Progenitor cell of endocrine pancreas (in vitro differentiated cells): ENCODE measurements around the gene SORCS2. TPM values are rescaled to one million over a fixed set of nuclear protein-coding genes. Genes with fewer than 3 reads are reported as not detected.
A peak's percentile ranks its signal among the peaks of the same experiment; 100 is the strongest.

Experiments used
- DNase-seq: peaks from one replicate; pipeline ENCODE4 v3.0.0; 2021; ENCODE audit warnings: low spot score; ENCODE audit not compliant: unreplicated experiment
- H3K27ac Mint-ChIP-seq: 2 replicates; pipeline ENCODE4 v1.8.0; 2021; ENCODE audit warnings: mild to moderate bottlenecking, moderate library complexity, mixed read lengths
- H3K27me3 Mint-ChIP-seq: 2 replicates; pipeline ENCODE4 v1.8.0; 2021; ENCODE audit warnings: mixed read lengths
- H3K36me3 Mint-ChIP-seq: 2 replicates; pipeline ENCODE4 v1.8.0; 2022; ENCODE audit warnings: mixed read lengths; ENCODE audit not compliant: insufficient read depth
- H3K4me1 Mint-ChIP-seq: 2 replicates; pipeline ENCODE4 v1.8.0; 2021; ENCODE audit warnings: low read depth, mixed read lengths
- H3K4me3 Mint-ChIP-seq: 2 replicates; pipeline ENCODE4 v1.8.0; 2021; ENCODE audit warnings: low read depth, mild to moderate bottlenecking, moderate library complexity, mixed read lengths
- H3K9me3 Mint-ChIP-seq: 2 replicates; pipeline ENCODE4 v1.8.0; 2021; ENCODE audit warnings: low read depth, mixed read lengths
- total RNA-seq: library from RNA; stranded (reverse); gene quantifications from 2 replicates; pipeline ENCODE4 v1.2.1, GENCODE V29; 2021
- TF ChIP-seq, protein P1 (sequence below): fragments of 200-600 bp; sonication (generic); IDR thresholded peaks from one replicate; pipeline ENCODE4 v1.5.0; 2021; ENCODE audit warnings: antibody characterized with exemption, mild to moderate bottlenecking; ENCODE audit not compliant: unreplicated experiment

SORCS2 gene
- total RNA-seq, 1 donor from 2014 or later = 2.2 TPM

DNA sequence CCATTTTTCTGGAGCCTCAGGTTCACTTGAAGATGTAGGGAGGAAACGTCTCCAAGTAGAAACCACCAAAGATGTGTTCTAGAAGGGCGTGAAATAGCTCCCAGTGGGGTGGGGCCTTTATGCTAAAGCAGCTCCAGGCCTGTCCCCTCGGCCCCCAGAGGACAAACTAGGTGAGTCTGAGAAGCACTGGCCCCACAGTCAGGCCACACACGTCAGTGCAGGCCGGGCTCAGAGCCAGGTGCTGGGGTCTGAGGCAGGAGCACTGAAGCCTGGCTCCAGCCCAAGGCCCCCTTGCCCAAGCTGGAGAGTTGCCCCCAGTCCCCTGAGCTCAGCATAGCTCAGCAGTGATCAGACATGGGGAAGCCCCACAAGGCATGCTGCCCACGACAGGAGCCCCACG lies 337.7 kb downstream of the SORCS2 start:
- no peak overlapping the region for H3K4me3 Mint-ChIP-seq
- DNase-seq = no peak
- H3K4me1 Mint-ChIP-seq = peaks cover 52% of the 10 kb centered on the region
- no peaks in the 10 kb centered on the region for H3K36me3 Mint-ChIP-seq
- TF ChIP-seq, protein P1, sequence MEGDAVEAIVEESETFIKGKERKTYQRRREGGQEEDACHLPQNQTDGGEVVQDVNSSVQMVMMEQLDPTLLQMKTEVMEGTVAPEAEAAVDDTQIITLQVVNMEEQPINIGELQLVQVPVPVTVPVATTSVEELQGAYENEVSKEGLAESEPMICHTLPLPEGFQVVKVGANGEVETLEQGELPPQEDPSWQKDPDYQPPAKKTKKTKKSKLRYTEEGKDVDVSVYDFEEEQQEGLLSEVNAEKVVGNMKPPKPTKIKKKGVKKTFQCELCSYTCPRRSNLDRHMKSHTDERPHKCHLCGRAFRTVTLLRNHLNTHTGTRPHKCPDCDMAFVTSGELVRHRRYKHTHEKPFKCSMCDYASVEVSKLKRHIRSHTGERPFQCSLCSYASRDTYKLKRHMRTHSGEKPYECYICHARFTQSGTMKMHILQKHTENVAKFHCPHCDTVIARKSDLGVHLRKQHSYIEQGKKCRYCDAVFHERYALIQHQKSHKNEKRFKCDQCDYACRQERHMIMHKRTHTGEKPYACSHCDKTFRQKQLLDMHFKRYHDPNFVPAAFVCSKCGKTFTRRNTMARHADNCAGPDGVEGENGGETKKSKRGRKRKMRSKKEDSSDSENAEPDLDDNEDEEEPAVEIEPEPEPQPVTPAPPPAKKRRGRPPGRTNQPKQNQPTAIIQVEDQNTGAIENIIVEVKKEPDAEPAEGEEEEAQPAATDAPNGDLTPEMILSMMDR = no peak
- H3K27ac Mint-ChIP-seq = peak overlapping the region; percentile 96
- no peaks in the 10 kb centered on the region for H3K9me3 Mint-ChIP-seq
- H3K27me3 Mint-ChIP-seq = peaks cover 10% of the 10 kb centered on the region

DNA sequence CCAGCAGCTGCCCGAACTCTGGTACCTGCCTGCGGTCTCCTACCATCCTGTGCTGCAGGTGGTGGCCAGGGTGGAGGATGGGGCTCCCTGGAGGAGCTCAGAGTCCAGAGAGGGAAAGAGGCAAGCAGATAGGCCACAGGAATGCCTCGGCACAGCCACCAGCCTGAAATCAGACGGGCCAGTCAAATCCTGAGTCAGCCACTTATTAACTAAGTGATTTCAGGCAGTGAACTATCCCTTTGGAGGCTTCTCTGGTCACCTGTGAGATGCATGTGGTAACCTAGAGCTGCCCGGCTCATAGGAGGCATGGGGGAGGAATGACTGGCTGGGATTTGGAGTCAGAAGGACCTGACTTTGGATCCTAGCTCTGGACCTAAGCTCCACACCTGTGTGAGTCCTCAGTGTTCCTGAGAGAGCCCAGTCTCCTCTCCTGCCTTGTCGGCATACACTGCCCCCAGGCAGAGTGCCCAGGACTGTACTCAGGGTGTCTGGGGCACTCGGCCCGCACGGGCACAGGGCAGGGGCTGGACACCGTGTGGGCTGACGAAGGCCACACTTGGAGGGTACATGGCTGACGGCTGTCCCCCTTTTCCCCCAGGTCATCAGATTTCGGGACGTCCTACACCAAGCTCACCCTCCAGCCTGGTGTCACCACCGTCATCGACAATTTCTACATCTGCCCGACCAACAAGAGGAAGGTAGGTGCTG lies 338.7 kb downstream of the SORCS2 start:
- no peaks in the 10 kb centered on the region for H3K36me3 Mint-ChIP-seq
- no peak overlapping the region for H3K4me3 Mint-ChIP-seq
- no peak for DNase-seq
- TF ChIP-seq, protein P1 = no peak
- peak overlapping the region; percentile 52 for H3K27ac Mint-ChIP-seq
- H3K9me3 Mint-ChIP-seq = no peaks in the 10 kb centered on the region
- peaks cover 50% of the 10 kb centered on the region for H3K4me1 Mint-ChIP-seq
- peaks cover 5% of the 10 kb centered on the region for H3K27me3 Mint-ChIP-seq

DNA sequence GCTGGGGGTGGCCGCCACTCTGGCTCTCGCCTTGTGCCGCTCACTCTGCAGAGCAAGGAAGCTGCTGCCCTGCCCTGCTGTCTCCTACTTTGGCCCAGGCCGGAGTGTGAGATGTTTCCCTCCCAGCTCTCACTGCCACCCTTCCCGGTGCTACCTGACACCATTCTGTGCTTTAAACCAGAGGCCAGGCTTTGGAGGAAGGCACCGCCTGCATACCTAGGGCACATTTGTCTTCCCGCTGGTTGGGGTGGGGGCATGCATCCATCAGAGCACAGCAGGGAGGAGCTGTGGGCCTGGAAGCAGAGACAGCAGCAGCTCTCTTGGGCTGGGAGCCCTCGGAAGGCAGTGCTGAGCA lies 339.3 kb downstream of the SORCS2 start:
- no peak for DNase-seq
- H3K36me3 Mint-ChIP-seq = no peaks in the 10 kb centered on the region
- H3K4me3 Mint-ChIP-seq = no peak overlapping the region
- no peak overlapping the region for H3K27ac Mint-ChIP-seq
- TF ChIP-seq, protein P1 = no peak
- H3K4me1 Mint-ChIP-seq = peaks cover 48% of the 10 kb centered on the region
- no peaks in the 10 kb centered on the region for H3K9me3 Mint-ChIP-seq
- peaks cover 8% of the 10 kb centered on the region for H3K27me3 Mint-ChIP-seq

DNA sequence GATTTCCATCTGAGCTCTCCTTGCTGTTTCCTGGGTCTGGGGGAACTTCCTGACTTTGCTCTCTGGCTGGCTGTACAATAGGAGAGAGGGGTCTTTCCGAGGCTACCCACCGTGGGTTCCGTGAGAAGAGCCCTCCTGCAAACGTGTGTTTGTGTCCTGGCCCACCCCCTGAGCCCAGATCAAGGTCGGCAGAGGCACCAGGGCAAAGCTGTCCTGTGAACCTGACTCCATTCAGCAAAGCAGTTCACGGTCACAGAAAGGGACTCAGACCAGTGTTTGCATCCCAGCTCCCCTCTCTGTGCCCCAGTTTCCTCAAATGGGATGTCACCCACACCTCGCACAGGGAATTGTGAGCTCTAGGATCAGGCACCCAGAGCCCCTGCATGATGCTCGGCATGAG lies 339.7 kb downstream of the SORCS2 start:
- Mint-ChIP-seq H3K36me3 (no peaks in the 10 kb centered on the region), H3K4me3 (no peak overlapping the region), H3K27me3 (peaks cover 8% of the 10 kb centered on the region), H3K27ac (no peak overlapping the region), H3K9me3 (no peaks in the 10 kb centered on the region), H3K4me1 (peaks cover 48% of the 10 kb centered on the region)
- TF ChIP-seq, protein P1 = no peak
- DNase-seq = no peak

DNA sequence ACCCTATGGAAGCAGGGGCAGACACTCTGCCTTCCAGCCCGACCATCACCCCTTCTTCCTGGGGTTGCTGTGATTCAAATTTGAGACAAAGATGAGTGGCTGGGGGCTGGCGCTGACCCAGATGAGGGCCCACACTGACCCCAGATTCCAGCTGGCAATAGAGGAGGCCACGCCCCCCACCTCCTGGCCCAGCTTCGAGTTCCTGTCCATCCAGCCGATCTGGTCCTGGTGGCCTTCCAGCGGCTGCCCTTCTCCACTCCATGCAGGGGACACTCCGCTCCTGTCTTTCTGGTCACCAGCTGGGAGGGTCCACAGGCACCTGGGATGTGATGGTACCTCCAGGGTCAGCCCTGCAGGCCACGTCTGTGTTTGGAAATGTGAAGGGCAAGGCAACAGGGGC lies 340.9 kb downstream of the SORCS2 start:
- Mint-ChIP-seq H3K4me1 (peaks cover 43% of the 10 kb centered on the region), H3K9me3 (no peaks in the 10 kb centered on the region), H3K27me3 (peaks cover 8% of the 10 kb centered on the region), H3K4me3 (no peak overlapping the region), H3K36me3 (no peaks in the 10 kb centered on the region), H3K27ac (no peak overlapping the region)
- TF ChIP-seq, protein P1 = no peak
- DNase-seq = no peak
